ENCODE measurements around the gene TECPR2. TPM values are rescaled to one million over a fixed set of nuclear protein-coding genes. Genes with fewer than 3 reads are reported as not detected.

TECPR2 gene
- total RNA-seq, 2 experiments from 2014 or later = 4.7 to 5.0 TPM

- no peak for TF ChIP-seq CTCF (IDR thresholded peaks at IDR 0.05)
- Mint-ChIP-seq H3K9me3 (no peaks in the 10 kb centered on the region), H3K4me3 (no peak overlapping the region), H3K27me3 (no peaks in the 10 kb centered on the region), H3K27ac (no peak overlapping the region), H3K4me1 (ENCODE audit: low read depth) (no peaks in the 10 kb centered on the region), H3K36me3 (ENCODE audit: low read depth) (peaks cover 3% of the 10 kb centered on the region)
- CTCF ChIA-PET = interaction anchor here (0.9 to 1.6 kb wide), 3 partner anchors 58 to 82 kb away, joined by 3 to 5 read pairs (median 3); no protein-coding TSS in a partner anchor
- POLR2A ChIA-PET = no interaction called here
- DNase-seq (no peak), ATAC-seq (no peak)
- intact Hi-C loops (cut with micrococcal nuclease) = no loop called here
Measured at GRCh38 chr14:102442241-102443211, 79.8 kb downstream of the TECPR2 start.

- H3K4me3 Mint-ChIP-seq = no peak overlapping the region
- no peaks in the 10 kb centered on the region for H3K4me1 Mint-ChIP-seq (ENCODE audit: low read depth)
- H3K27ac Mint-ChIP-seq = no peak overlapping the region
- ATAC-seq (no peak), DNase-seq (no peak)
- no peaks in the 10 kb centered on the region for H3K27me3 Mint-ChIP-seq
- H3K36me3 Mint-ChIP-seq (ENCODE audit: low read depth) = peaks cover 3% of the 10 kb centered on the region
- no peaks in the 10 kb centered on the region for H3K9me3 Mint-ChIP-seq
- TF ChIP-seq CTCF (IDR thresholded peaks at IDR 0.05) = no peak
- ChIA-PET POLR2A (no interaction called here), CTCF (no interaction called here)
- intact Hi-C loops (cut with micrococcal nuclease) = no loop called here
Measured at GRCh38 chr14:102445066-102445465, 82.3 kb downstream of the TECPR2 start.

GRCh38 chr14:102445641-102446040 lies 82.9 kb downstream of the TECPR2 start:
- no peak for TF ChIP-seq CTCF (IDR thresholded peaks at IDR 0.05)
- H3K27me3 Mint-ChIP-seq = no peaks in the 10 kb centered on the region
- intact Hi-C loops (cut with micrococcal nuclease) = no loop called here
- ChIA-PET POLR2A (no interaction called here), CTCF (no interaction called here)
- no peaks in the 10 kb centered on the region for H3K4me1 Mint-ChIP-seq (ENCODE audit: low read depth)
- DNase-seq (no peak), ATAC-seq (no peak)
- H3K4me3 Mint-ChIP-seq = no peak overlapping the region
- H3K27ac Mint-ChIP-seq = no peak overlapping the region
- H3K36me3 Mint-ChIP-seq (ENCODE audit: low read depth) = peaks cover 3% of the 10 kb centered on the region
- H3K9me3 Mint-ChIP-seq = no peaks in the 10 kb centered on the region

- H3K27ac Mint-ChIP-seq = no peak overlapping the region
- intact Hi-C loops (cut with micrococcal nuclease) = no loop called here
- no peak overlapping the region for H3K4me3 Mint-ChIP-seq
- H3K9me3 Mint-ChIP-seq = no peaks in the 10 kb centered on the region
- H3K36me3 Mint-ChIP-seq (ENCODE audit: low read depth) = no peaks in the 10 kb centered on the region
- no peaks in the 10 kb centered on the region for H3K27me3 Mint-ChIP-seq
- DNase-seq = no peak
- no peak for ATAC-seq
- CTCF ChIA-PET = interaction anchor here (4.7 kb wide), 1 partner anchor 13 kb away, joined by 26 read pairs; no protein-coding TSS in a partner anchor
- H3K4me1 Mint-ChIP-seq (ENCODE audit: low read depth) = no peaks in the 10 kb centered on the region
- POLR2A ChIA-PET = no interaction called here
- TF ChIP-seq CTCF (IDR thresholded peaks at IDR 0.05) = no peak
Measured at GRCh38 chr14:102450206-102451063, 87.7 kb downstream of the TECPR2 start.

- intact Hi-C loops (cut with micrococcal nuclease) = no loop called here
- no peak for ATAC-seq
- Mint-ChIP-seq H3K27me3 (no peaks in the 10 kb centered on the region), H3K9me3 (no peaks in the 10 kb centered on the region), H3K36me3 (ENCODE audit: low read depth) (no peaks in the 10 kb centered on the region), H3K27ac (no peak overlapping the region), H3K4me1 (ENCODE audit: low read depth) (no peaks in the 10 kb centered on the region), H3K4me3 (no peak overlapping the region)
- DNase-seq = no peak
- ChIA-PET CTCF (interaction anchor here (4.7 kb wide), 1 partner anchor 14 kb away, joined by 26 read pairs; no protein-coding TSS in a partner anchor), POLR2A (no interaction called here)
- TF ChIP-seq CTCF (IDR thresholded peaks at IDR 0.05) = no peak
Measured at GRCh38 chr14:102451064-102451352, 88.3 kb downstream of the TECPR2 start.
